ENCODE results near the gene ACOXL. TPM values are rescaled to one million over a fixed set of nuclear protein-coding genes. Genes with fewer than 3 reads are reported as not detected.
A peak's percentile ranks its signal among the peaks of the same experiment; 100 is the strongest.

The ACOXL gene
- total and polyA plus RNA-seq, 9 of the 15 experiments (the other 6 are each of a cell fraction or from before 2014, with no cell fraction given) = 0.31 to 0.56 TPM; not detected in 7

DNA sequence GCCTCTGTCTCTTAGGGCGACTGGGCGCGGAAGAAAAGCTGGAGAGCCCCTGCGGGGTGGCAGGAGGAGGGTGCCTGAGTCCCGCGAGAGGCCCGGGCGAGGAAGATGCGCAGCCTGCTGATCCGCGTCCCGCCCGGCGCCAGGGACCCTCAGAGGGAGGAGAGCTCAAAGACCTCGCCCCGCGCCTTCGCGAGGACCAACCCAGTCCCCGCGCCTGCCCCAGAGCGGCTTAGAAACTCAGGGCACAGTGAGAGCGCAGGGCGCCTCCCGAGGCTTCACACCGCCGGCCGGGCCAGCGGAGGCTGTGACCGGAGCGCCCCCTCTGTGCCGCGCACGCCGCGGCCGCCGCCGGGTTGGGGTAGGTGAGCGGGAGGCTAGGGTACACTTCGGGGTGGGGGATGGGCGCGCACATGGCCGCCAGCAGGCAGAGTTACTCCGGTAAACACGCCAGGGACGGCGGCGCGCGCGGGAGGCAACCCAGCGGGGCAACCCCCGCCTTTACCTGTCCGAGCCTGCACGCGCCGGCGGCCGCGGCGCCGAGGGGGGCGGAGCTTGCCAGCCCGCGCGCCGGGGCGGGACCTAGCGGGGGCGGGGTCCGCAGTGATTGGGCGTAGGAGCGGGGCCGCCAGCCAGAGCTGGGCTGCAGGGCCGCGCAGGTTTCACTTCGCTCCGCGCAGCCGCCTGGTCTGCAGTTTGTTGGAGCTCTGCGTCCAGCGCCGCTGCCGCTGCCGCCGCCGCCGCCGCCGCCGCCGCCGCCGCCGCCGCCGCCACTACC is 388.1 kb downstream of the ACOXL start, which contains the start of gene BCL2L11 (continued):
- TF ChIP-seq ASH1L (IDR thresholded peaks at IDR 0.05; ENCODE audit: borderline replicate concordance, low read depth, partially characterized antibody) (no peak), RBM15 (IDR thresholded peaks at IDR 0.05; ENCODE audit: insufficient read depth, low read length) (no peak), RCOR1 (IDR thresholded peaks at IDR 0.05; ENCODE audit: borderline replicate concordance in 1 of 2, low read depth in 2 of 2, low read length in 2 of 2) (peak in 1 of 2 experiments; percentile 14; a peak in 1 of 4 replicates), ZSCAN32 (CRISPR knock-in tag; IDR thresholded peaks at IDR 0.05) (no peak), MTA3 (IDR thresholded peaks at IDR 0.05; ENCODE audit: borderline replicate concordance) (peak; percentile 69; the same call in 1 of the 2 replicates), TBP (optimal IDR thresholded peaks at IDR 0.05; ENCODE audit: low read depth, low read length) (peak; percentile 97), SRSF9 (IDR thresholded peaks at IDR 0.05; ENCODE audit: borderline replicate concordance, low read depth, low read length) (no peak), POLR2G (IDR thresholded peaks at IDR 0.05; ENCODE audit: low read depth, low read length) (peak; percentile 98), ATF7 (IDR thresholded peaks at IDR 0.05) (peak; percentile 60; the same call in 1 of the 2 replicates), IRF2 (CRISPR knock-in tag; IDR thresholded peaks at IDR 0.05) (0 out of 2 replicates have a peak, but pooled peaks have one; percentile 76), CTBP1 (IDR thresholded peaks at IDR 0.05; ENCODE audit: borderline replicate concordance) (peak; percentile 99), YY1 (IDR thresholded peaks at IDR 0.05; ENCODE audit: borderline replicate concordance in 1 of 3, control insufficient read depth in 1 of 3, extremely low read depth in 1 of 3, insufficient read depth in 3 of 3, insufficient read length in 1 of 3, insufficient replicate concordance in 2 of 3, low read depth in 1 of 3, low read length in 2 of 3) (peak in 2 of 3 experiments; percentile 61 to 73), SUPT5H (IDR thresholded peaks at IDR 0.05) (peak; percentile 63), DPF2 (IDR thresholded peaks at IDR 0.05) (0 out of 2 replicates have a peak, but pooled peaks have one; percentile 14), CREB1 (IDR thresholded peaks at IDR 0.05) (no peak), CREB1 (CRISPR knock-in tag; IDR thresholded peaks at IDR 0.05) (peak; percentile 57; the same call in 1 of the 2 replicates), SRF (CRISPR knock-in tag; IDR thresholded peaks at IDR 0.05) (peak in 1 of 2 experiments; percentile 71; a peak in 1 of 4 replicates), CBX1 (IDR thresholded peaks at IDR 0.05; ENCODE audit: low read depth) (peak; percentile 57; the same call in 1 of the 2 replicates), U2AF1 (optimal IDR thresholded peaks at IDR 0.05; ENCODE audit: low read depth, low read length) (no peak), NCOR1 (IDR thresholded peaks at IDR 0.05) (peak; percentile 43; the same call in 1 of the 2 replicates), ZNF41 (CRISPR knock-in tag; conservative IDR thresholded peaks at IDR 0.05) (no peak), TARDBP (IDR thresholded peaks at IDR 0.05) (0 out of 2 replicates have a peak, but pooled peaks have one; percentile 69)
- TF ChIP-seq, protein P1, sequence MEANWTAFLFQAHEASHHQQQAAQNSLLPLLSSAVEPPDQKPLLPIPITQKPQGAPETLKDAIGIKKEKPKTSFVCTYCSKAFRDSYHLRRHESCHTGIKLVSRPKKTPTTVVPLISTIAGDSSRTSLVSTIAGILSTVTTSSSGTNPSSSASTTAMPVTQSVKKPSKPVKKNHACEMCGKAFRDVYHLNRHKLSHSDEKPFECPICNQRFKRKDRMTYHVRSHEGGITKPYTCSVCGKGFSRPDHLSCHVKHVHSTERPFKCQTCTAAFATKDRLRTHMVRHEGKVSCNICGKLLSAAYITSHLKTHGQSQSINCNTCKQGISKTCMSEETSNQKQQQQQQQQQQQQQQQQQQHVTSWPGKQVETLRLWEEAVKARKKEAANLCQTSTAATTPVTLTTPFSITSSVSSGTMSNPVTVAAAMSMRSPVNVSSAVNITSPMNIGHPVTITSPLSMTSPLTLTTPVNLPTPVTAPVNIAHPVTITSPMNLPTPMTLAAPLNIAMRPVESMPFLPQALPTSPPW (CRISPR knock-in tag; IDR thresholded peaks at IDR 0.05) = peak; percentile 82
- TF ChIP-seq, protein P2, sequence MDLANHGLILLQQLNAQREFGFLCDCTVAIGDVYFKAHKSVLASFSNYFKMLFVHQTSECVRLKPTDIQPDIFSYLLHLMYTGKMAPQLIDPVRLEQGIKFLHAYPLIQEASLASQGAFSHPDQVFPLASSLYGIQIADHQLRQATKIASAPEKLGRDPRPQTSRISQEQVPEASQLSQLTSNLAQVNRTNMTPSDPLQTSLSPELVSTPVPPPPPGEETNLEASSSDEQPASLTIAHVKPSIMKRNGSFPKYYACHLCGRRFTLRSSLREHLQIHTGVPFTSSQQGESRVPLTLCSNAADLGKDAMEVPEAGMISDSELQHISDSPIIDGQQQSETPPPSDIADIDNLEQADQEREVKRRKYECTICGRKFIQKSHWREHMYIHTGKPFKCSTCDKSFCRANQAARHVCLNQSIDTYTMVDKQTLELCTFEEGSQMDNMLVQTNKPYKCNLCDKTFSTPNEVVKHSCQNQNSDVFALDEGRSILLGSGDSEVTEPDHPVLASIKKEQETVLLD (IDR thresholded peaks at IDR 0.05) = 0 out of 2 replicates have a peak, but pooled peaks have one; percentile 14
- TF ChIP-seq, protein P3, sequence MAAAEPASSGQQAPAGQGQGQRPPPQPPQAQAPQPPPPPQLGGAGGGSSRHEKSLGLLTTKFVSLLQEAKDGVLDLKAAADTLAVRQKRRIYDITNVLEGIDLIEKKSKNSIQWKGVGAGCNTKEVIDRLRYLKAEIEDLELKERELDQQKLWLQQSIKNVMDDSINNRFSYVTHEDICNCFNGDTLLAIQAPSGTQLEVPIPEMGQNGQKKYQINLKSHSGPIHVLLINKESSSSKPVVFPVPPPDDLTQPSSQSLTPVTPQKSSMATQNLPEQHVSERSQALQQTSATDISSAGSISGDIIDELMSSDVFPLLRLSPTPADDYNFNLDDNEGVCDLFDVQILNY (CRISPR knock-in tag; IDR thresholded peaks at IDR 0.05) = 0 out of 2 replicates have a peak, but pooled peaks have one; percentile 29

All from K562 (cell line).